K562 (cell line): Measurements from ENCODE around the gene SPRED2. TPM values are rescaled to one million over a fixed set of nuclear protein-coding genes. Genes with fewer than 3 reads are reported as not detected.

Experiments used
- ATAC-seq: fragments of 200-7000 bp; cut with Tn5 transposase; 3 replicates; pipeline ENCODE4 v1.9.1; 2020; ENCODE audit warnings: moderate library complexity
- BruUV-seq: library from RNA; stranded (reverse); fragments of 400-500 nt; replicated peaks from 2 replicates; lab custom pipeline; 2021; lab: Mats Ljungman, UMichigan
- CTCF ChIA-PET: fragments of 300-600 bp; formaldehyde crosslinking; extraction: SDS; loops from one replicate; lab custom pipeline; 2021; ENCODE audit warnings: low intra/inter-chr PET ratio; lab: Yijun Ruan, JAX
- POLR2A ChIA-PET: fragments of 300-600, 350-650 bp; sonication (Branson Sonifier 250); formaldehyde crosslinking; extraction: SDS; loops from one replicate; lab custom pipeline; 2021; ENCODE audit warnings: antibody characterized with exemption, inconsistent platforms; lab: Yijun Ruan, JAX
- DNase-seq, 4 experiments: peaks; one replicate each; pipeline versions ENCODE4 v3.0.0 to v3.0.0-alpha.2; 2011 to 2018; ENCODE audit warnings: low spot score in 3 of 4, mixed read lengths in 3 of 4; ENCODE audit errors: extremely low read depth in 1 of 4
- FAIRE-seq: peaks from 2 replicates; lab custom pipeline; 2011; peaks lifted over from hg19 to GRCh38; lab: Jason Lieb, UNC
- H2AFZ ChIP-seq: 2 replicates; pipeline ENCODE4 v1.6.0; 2011; ENCODE audit warnings: low read depth, low read length, control low read depth, inconsistent platforms
- H3K27ac ChIP-seq: fragments of 200-600 bp; 3 replicates; pipeline ENCODE4 v1.8.0; 2011; ENCODE audit warnings: low read depth, mild to moderate bottlenecking, control low read depth, inconsistent platforms, low read length, moderate library complexity, mixed read lengths; ENCODE audit errors: extremely low read depth
- H3K27me3 ChIP-seq, 2 experiments: fragments of 300-600 bp in 1 of 2; 2 replicates in 1 of 2; 3 replicates in 1 of 2; pipeline versions ENCODE4 v1.6.0 to v1.8.0; 2011; ENCODE audit warnings: inconsistent platforms in 2 of 2, low read length in 2 of 2, mild to moderate bottlenecking in 1 of 2, mixed read lengths in 1 of 2, moderate library complexity in 1 of 2; ENCODE audit not compliant: control insufficient read depth in 2 of 2, insufficient read depth in 2 of 2
- H3K36me3 ChIP-seq: fragments of 300-600 bp; 3 replicates; pipeline ENCODE4 v1.8.0; 2011; ENCODE audit warnings: mild to moderate bottlenecking, low read length, inconsistent platforms; ENCODE audit not compliant: control insufficient read depth, insufficient read depth
- H3K4me1 ChIP-seq, 2 experiments: fragments of 200-600 bp in 1 of 2; replicated peaks in 1 of 2; 2 replicates in 1 of 2; 3 replicates in 1 of 2; pipeline versions ENCODE4 v1.5.1 to v1.8.0; 2011; ENCODE audit warnings: inconsistent platforms in 2 of 2, low read length in 2 of 2, mild to moderate bottlenecking in 1 of 2, mixed read lengths in 1 of 2, moderate library complexity in 1 of 2; ENCODE audit not compliant: control insufficient read depth in 2 of 2, insufficient read depth in 2 of 2
- H3K4me2 ChIP-seq: 2 replicates; pipeline ENCODE4 v1.6.1; 2011; ENCODE audit warnings: low read length, control low read depth, inconsistent platforms, mixed read lengths; ENCODE audit not compliant: insufficient read depth
- H3K4me3 ChIP-seq: fragments of 200-600 bp; sonication (generic), shearing (Covaris generic); 2 replicates; pipeline ENCODE4 v1.5.1; 2016; ENCODE audit warnings: control low read depth, inconsistent platforms
- H3K79me2 ChIP-seq: fragments of 200-600 bp; 3 replicates; pipeline ENCODE4 v1.8.0; 2011; ENCODE audit warnings: low read length, inconsistent platforms; ENCODE audit not compliant: control insufficient read depth, insufficient read depth
- H3K9ac ChIP-seq, 2 experiments: 2 replicates each; pipeline versions ENCODE4 v1.6.0 to v1.6.1; 2011; ENCODE audit warnings: low read depth in 2 of 2, low read length in 2 of 2, control low read depth in 1 of 2, inconsistent platforms in 1 of 2, mild to moderate bottlenecking in 1 of 2, mixed read lengths in 1 of 2; ENCODE audit not compliant: insufficient read depth in 1 of 2
- H3K9me1 ChIP-seq: one replicate; pipeline ENCODE4 v1.6.0; 2011; ENCODE audit warnings: inconsistent platforms, mild to moderate bottlenecking, low read length, moderate library complexity; ENCODE audit not compliant: control insufficient read depth, insufficient read depth
- H3K9me3 ChIP-seq: replicated peaks from 2 replicates; pipeline ENCODE4 v1.5.1; 2011; ENCODE audit warnings: low read depth, low read length, inconsistent platforms; ENCODE audit not compliant: control insufficient read depth, insufficient read depth
- H4K20me1 ChIP-seq: replicated peaks from 2 replicates; pipeline ENCODE4 v1.6.1; 2011; ENCODE audit warnings: low read length, inconsistent platforms, mixed read lengths; ENCODE audit not compliant: control insufficient read depth, insufficient read depth
- CCAR2 ChIP-seq: fragments of 200-400 bp; formaldehyde crosslinking; IDR thresholded peaks from 2 replicates; pipeline ENCODE4 v1.6.1; 2017; ENCODE audit warnings: mild to moderate bottlenecking, low read depth, low read length
- CEBPB ChIP-seq: fragments of 450-650 bp; IDR thresholded peaks from 2 replicates; pipeline ENCODE4 v1.6.1; 2016; ENCODE audit warnings: missing genetic modification characterization, missing compliant biosample characterization
- E2F8 ChIP-seq: fragments of 450-650 bp; IDR thresholded peaks from 2 replicates; pipeline ENCODE4 v1.7.1; 2018; ENCODE audit warnings: mild to moderate bottlenecking, low read depth; ENCODE audit not compliant: partially characterized antibody
- GABPB2 ChIP-seq: fragments of 250-450 bp; sonication (Bioruptor Pico); conservative IDR thresholded peaks from 2 replicates; pipeline ENCODE4 v1.5.1; 2021; ENCODE audit warnings: mild to moderate bottlenecking
- GATAD2B ChIP-seq: fragments of 450-650 bp; IDR thresholded peaks from 2 replicates; pipeline ENCODE4 v1.6.1; 2017; ENCODE audit warnings: mild to moderate bottlenecking, borderline replicate concordance
- GTF2E2 ChIP-seq: fragments of 200-800 bp; sonication (Bioruptor generic); IDR thresholded peaks from 2 replicates; pipeline ENCODE4 v1.6.1; 2016; ENCODE audit warnings: missing genetic modification characterization, missing compliant biosample characterization
- JUNB ChIP-seq: fragments of 450-650 bp; formaldehyde crosslinking; conservative IDR thresholded peaks from 2 replicates; pipeline ENCODE4 v1.4.0; 2020; ENCODE audit warnings: mild to moderate bottlenecking
- NFE2L1 ChIP-seq: fragments of 450-650 bp; IDR thresholded peaks from 2 replicates; pipeline ENCODE4 v1.6.1; 2016; ENCODE audit warnings: missing genetic modification characterization, low read depth, mild to moderate bottlenecking, missing compliant biosample characterization, moderate library complexity, borderline replicate concordance
- PATZ1 ChIP-seq: fragments of 250-450 bp; sonication (Bioruptor Pico); IDR thresholded peaks from 2 replicates; pipeline ENCODE4 v1.5.0; 2020; ENCODE audit warnings: mild to moderate bottlenecking, borderline replicate concordance
- POLR2AphosphoS5 ChIP-seq: IDR thresholded peaks from 2 replicates; pipeline ENCODE4 v1.6.1; 2011; ENCODE audit warnings: mild to moderate bottlenecking, low read depth, low read length, moderate library complexity; ENCODE audit not compliant: control insufficient read depth, insufficient read depth
- SAFB ChIP-seq: fragments of 200-400 bp; formaldehyde crosslinking; IDR thresholded peaks from 2 replicates; pipeline ENCODE4 v1.6.1; 2017; ENCODE audit warnings: low read depth, low read length, borderline replicate concordance
- STAG1 ChIP-seq: sonication (generic); formaldehyde crosslinking; IDR thresholded peaks from 2 replicates; pipeline ENCODE4 v1.5.0; 2020; ENCODE audit warnings: missing genetic modification reagents, borderline replicate concordance
- ZBTB17 ChIP-seq: fragments of 450-650 bp; formaldehyde crosslinking; IDR thresholded peaks from 2 replicates; pipeline ENCODE4 v1.4.0; 2020; ENCODE audit warnings: mild to moderate bottlenecking
- ZFPM2 ChIP-seq: fragments of 250-450 bp; sonication (Bioruptor Pico); IDR thresholded peaks from 2 replicates; pipeline ENCODE4 v1.5.1; 2022; ENCODE audit warnings: mild to moderate bottlenecking
- ZNF232 ChIP-seq: sonication (generic); formaldehyde crosslinking; IDR thresholded peaks from 2 replicates; pipeline ENCODE4 v1.8.0; 2022; ENCODE audit warnings: mild to moderate bottlenecking, missing genetic modification reagents
- ZNF740 ChIP-seq, 3 experiments: fragments of 200-800 bp in 1 of 3; sonication (Bioruptor generic) in 1 of 3; sonication (generic) in 1 of 3; formaldehyde crosslinking in 1 of 3; IDR thresholded peaks; 2 replicates each; pipeline versions ENCODE4 v1.6.1 to v1.8.0; 2016 to 2022; ENCODE audit warnings: mild to moderate bottlenecking in 2 of 3, missing compliant biosample characterization in 2 of 3, missing genetic modification characterization in 2 of 3, missing genetic modification reagents in 1 of 3
- ZNF76 ChIP-seq: fragments of 250-450 bp; sonication (Bioruptor Pico); IDR thresholded peaks from 2 replicates; pipeline ENCODE4 v1.4.0; 2020; ENCODE audit warnings: mild to moderate bottlenecking, moderate library complexity, borderline replicate concordance
- WGBS: fragments of 100-300 bp; shearing (Covaris generic); methylation state at CpG from one replicate; pipeline ENCODE4 v1.1.6; 2016; ENCODE audit warnings: low coverage, mixed read lengths; ENCODE audit not compliant: insufficient coverage; ENCODE audit errors: missing lambda C conversion rate; 5-methylcytosine and 5-hydroxymethylcytosine counted together
- in situ Hi-C: fragments of 300-500 bp; cut with MboI; formaldehyde crosslinking; loops from 4 replicates; pipeline ENCODE4 v1.15.0; 2018; ENCODE audit warnings: inconsistent platforms, mixed read lengths
- intact Hi-C: fragments of 100-400 bp; cut with micrococcal nuclease; formaldehyde crosslinking; loops from 2 replicates; pipeline ENCODE4 v1.14.2; 2022
- polyA plus RNA-seq, 8 experiments: library from polyadenylated mRNA; depleted of rRNA in 4 of 8; stranded (reverse) in 5 of 8; unstranded in 3 of 8; fragments of >200 nt; fragmentation: Nextera tagmentation in 2 of 8; fragmentation: Illumina TruSeq in 1 of 8; extraction: Ambion mirVana in 2 of 8; extraction: Trizol in 1 of 8; gene quantifications; 2 replicates each; pipeline versions ENCODE4 v1.2.1 to v1.2.3, GENCODE V29; 2011 to 2014; ENCODE audit warnings: inconsistent platforms in 1 of 8, missing spikeins in 1 of 8
- total RNA-seq, 7 experiments: library from RNA; depleted of rRNA in 6 of 7; stranded (reverse); fragments of >200 nt in 6 of 7; fragmentation: Illumina TruSeq in 2 of 7; extraction: Trizol in 2 of 7; gene quantifications; 2 replicates each; pipeline versions ENCODE4 v1.2.1 to v1.2.3, GENCODE V29; 2011 to 2021; ENCODE audit warnings: low replicate concordance in 1 of 7

The SPRED2 gene
- total and polyA plus RNA-seq, 9 of the 15 experiments (the other 6 are each of a cell fraction or from before 2014, with no cell fraction given) = 4.6 to 50.8 (median 14.1) TPM

- 62% methylated on average over 5 of the region's 5 CpGs for WGBS
- Histone ChIP-seq H4K20me1 (no peaks in the 10 kb centered on the region), H3K9me3 (peaks cover 5% of the 10 kb centered on the region; the same call in 1 of the 2 replicates), H3K4me1 (peaks cover 0 to 2% of the 10 kb centered on the region in 2 experiments; a peak in 2 of 5 replicates), H3K9ac (no peak overlapping the region), H3K4me2 (no peak overlapping the region), H3K4me3 (no peak overlapping the region), H3K36me3 (no peaks in the 10 kb centered on the region), H3K79me2 (no peaks in the 10 kb centered on the region), H3K9me1 (no peaks in the 10 kb centered on the region), H3K27ac (no peak overlapping the region), H3K27me3 (no peaks in the 10 kb centered on the region), H2AFZ (no peak overlapping the region)
- intact Hi-C loops = no loop called here
- in situ Hi-C loops = no loop called here
- FAIRE-seq (no peak), ATAC-seq (no peak), DNase-seq (no peak)
- CTCF ChIA-PET = no interaction called here
- BruUV-seq = no TSS peak
- POLR2A ChIA-PET = no interaction called here
- TF ChIP-seq SAFB (no peak), PATZ1 (no peak), POLR2AphosphoS5 (no peak), CCAR2 (no peak), NFE2L1 (tag) (no peak), ZNF76 (CRISPR knock-in tag) (no peak), GABPB2 (CRISPR knock-in tag) (no peak), E2F8 (no peak), ZNF232 (CRISPR knock-in tag) (no peak), JUNB (CRISPR knock-in tag) (no peak), STAG1 (no peak), GTF2E2 (tag) (no peak), ZNF740 (CRISPR knock-in tag; IDR thresholded peaks at IDR 0.05) (no peak), ZNF740 (tag; IDR thresholded peaks at IDR 0.05) (no peak), ZFPM2 (CRISPR knock-in tag) (no peak), CEBPB (tag) (no peak), GATAD2B (no peak), ZBTB17 (no peak)
Observed at GRCh38 chr2:65443509-65444186, 11.2 kb upstream of the SPRED2 start.
